Activated B cell treated with CpG ODN at 0.5 μM for 24 hours (primary cell): Measurements from ENCODE around the gene RMND5A. TPM values are rescaled to one million over a fixed set of nuclear protein-coding genes. Genes with fewer than 3 reads are reported as not detected.

Experiments used
- ATAC-seq: fragments of 200-7000 bp; cut with Tn5 transposase; one replicate; pipeline ENCODE4 v1.10.0; 2021; ENCODE audit warnings: low read depth, mild to moderate bottlenecking, moderate library complexity
- CTCF ChIA-PET: fragments of 350-600 bp; sonication (Branson Sonifier 250); formaldehyde crosslinking; loops from one replicate; lab custom pipeline; 2021; ENCODE audit warnings: antibody characterized with exemption; lab: Charles Lee
- POLR2A ChIA-PET: fragments of 350-600 bp; sonication (Branson Sonifier 250); formaldehyde crosslinking; loops from one replicate; lab custom pipeline; 2021; ENCODE audit warnings: antibody characterized with exemption; lab: Charles Lee
- DNase-seq: peaks from one replicate; pipeline ENCODE4 v3.0.0; 2022
- H3K27ac Mint-ChIP-seq: one replicate; pipeline ENCODE4 v1.8.0; 2020; ENCODE audit warnings: mixed read lengths
- H3K27me3 Mint-ChIP-seq: one replicate; pipeline ENCODE4 v1.8.0; 2021; ENCODE audit warnings: mixed read lengths
- H3K36me3 Mint-ChIP-seq: one replicate; pipeline ENCODE4 v1.8.0; 2021; ENCODE audit warnings: low read depth, mixed read lengths
- H3K4me1 Mint-ChIP-seq: one replicate; pipeline ENCODE4 v1.8.0; 2021; ENCODE audit warnings: mixed read lengths
- H3K4me3 Mint-ChIP-seq: one replicate; pipeline ENCODE4 v1.8.0; 2020; ENCODE audit warnings: mild to moderate bottlenecking, mixed read lengths
- H3K9me3 Mint-ChIP-seq: one replicate; pipeline ENCODE4 v1.8.0; 2020; ENCODE audit warnings: mixed read lengths
- CTCF ChIP-seq: fragments of 200-600 bp; IDR thresholded peaks from one replicate; pipeline ENCODE4 v1.8.0; 2022; ENCODE audit warnings: antibody characterized with exemption, mild to moderate bottlenecking
- intact Hi-C: fragments of 100-400 bp; cut with micrococcal nuclease; formaldehyde crosslinking; loops from one replicate; pipeline ENCODE4 v1.15.1; 2024
- total RNA-seq: library from RNA; stranded (reverse); gene quantifications from 2 replicates; pipeline ENCODE4 v1.2.3, GENCODE V29; 2022

Gene RMND5A
- total RNA-seq, 1 donor from 2014 or later: 26.9 TPM

GRCh38 chr2:86788165-86788564, 68.1 kb downstream of the RMND5A start:
- Mint-ChIP-seq H3K4me3 (no peak overlapping the region), H3K36me3 (no peaks in the 10 kb centered on the region), H3K27ac (no peak overlapping the region), H3K4me1 (peaks cover 39% of the 10 kb centered on the region), H3K9me3 (no peaks in the 10 kb centered on the region), H3K27me3 (peaks cover 30% of the 10 kb centered on the region)
- TF ChIP-seq CTCF: no peak
- intact Hi-C loops: no loop called here
- ChIA-PET POLR2A (no interaction called here), CTCF (no interaction called here)
- ATAC-seq: no peak
- DNase-seq: no peak

GRCh38 chr2:86788881-86789686, 69.0 kb downstream of the RMND5A start:
- no peak for ATAC-seq
- Mint-ChIP-seq H3K4me3 (peak overlapping the region; percentile 28), H3K36me3 (no peaks in the 10 kb centered on the region), H3K4me1 (peaks cover 30% of the 10 kb centered on the region), H3K9me3 (no peaks in the 10 kb centered on the region), H3K27me3 (peaks cover 39% of the 10 kb centered on the region), H3K27ac (no peak overlapping the region)
- POLR2A ChIA-PET: no interaction called here
- CTCF ChIA-PET: no interaction called here
- intact Hi-C loops: no loop called here
- DNase-seq: no peak
- TF ChIP-seq CTCF: no peak

GRCh38 chr2:86789687-86790133, 69.6 kb downstream of the RMND5A start:
- ATAC-seq (no peak), DNase-seq (no peak)
- ChIA-PET POLR2A (no interaction called here), CTCF (no interaction called here)
- peaks cover 45% of the 10 kb centered on the region for H3K27me3 Mint-ChIP-seq
- intact Hi-C loops: no loop called here
- peak overlapping the region; percentile 64 for H3K4me3 Mint-ChIP-seq
- H3K4me1 Mint-ChIP-seq: peaks cover 24% of the 10 kb centered on the region
- TF ChIP-seq CTCF: no peak
- no peaks in the 10 kb centered on the region for H3K36me3 Mint-ChIP-seq
- peaks cover under 1% of the 10 kb centered on the region for H3K9me3 Mint-ChIP-seq
- no peak overlapping the region for H3K27ac Mint-ChIP-seq

- ATAC-seq (peak; percentile 18), DNase-seq (peak; percentile 21)
- POLR2A ChIA-PET: no interaction called here
- Mint-ChIP-seq H3K27me3 (peaks cover 50% of the 10 kb centered on the region), H3K4me1 (peaks cover 23% of the 10 kb centered on the region), H3K4me3 (peak overlapping the region; percentile 64), H3K27ac (no peak overlapping the region), H3K36me3 (peaks cover 3% of the 10 kb centered on the region), H3K9me3 (peaks cover 6% of the 10 kb centered on the region)
- CTCF ChIA-PET: no interaction called here
- TF ChIP-seq CTCF: no peak
- intact Hi-C loops: no loop called here
These were observed 70.1 kb downstream of the RMND5A start for GRCh38 chr2:86790134-86790675.
